Right renal pelvis (tissue), 4 donors: ENCODE results near the gene STKLD1. TPM values are rescaled to one million over a fixed set of nuclear protein-coding genes. Genes with fewer than 3 reads are reported as not detected.
"Not testable (repeated sequence)": the region's sequence is repeated elsewhere in the genome, so short reads cannot be mapped to it uniquely, and the experiment has no call there.

Experiments
- DNase-seq, 4 donors: peaks; one replicate each; pipeline ENCODE4 v3.0.0-alpha.2; 2013; ENCODE audit warnings: low read depth in 4 of 4, low spot score in 3 of 4, missing footprints in 1 of 4
- polyA plus RNA-seq, 4 donors: library from polyadenylated mRNA; unstranded; fragments of 120-200 nt; gene quantifications; one replicate each; pipeline ENCODE4 v1.2.1, GENCODE V29; 2013; ENCODE audit not compliant: insufficient read length in 4 of 4

Gene STKLD1
- polyA plus RNA-seq, 4 donors = 3.4 to 5.0 (median 4.3) TPM

- no peak for DNase-seq
These were observed 6.5 kb downstream of the STKLD1 start for GRCh38 chr9:133382507-133383141.

DNA sequence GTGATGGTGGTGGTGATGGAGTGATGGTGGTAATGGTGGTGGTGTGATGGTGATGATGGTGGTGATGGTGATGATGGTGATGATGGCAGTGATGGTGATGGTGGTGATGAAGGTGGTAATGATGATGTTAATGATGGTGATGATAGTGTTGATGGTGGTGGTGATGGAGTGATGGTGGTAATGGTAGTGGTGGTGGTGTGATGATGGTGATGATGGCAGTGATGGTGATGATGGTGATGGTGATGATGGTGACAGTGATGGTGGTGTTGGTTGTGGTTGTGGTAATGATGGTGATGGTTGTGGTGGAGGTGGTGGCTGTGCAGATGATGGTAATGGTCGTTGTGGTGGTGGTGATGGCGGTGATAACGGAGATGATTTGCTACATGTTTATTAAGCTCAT, 7.3 kb downstream of the STKLD1 start:
- no peak for DNase-seq

DNA sequence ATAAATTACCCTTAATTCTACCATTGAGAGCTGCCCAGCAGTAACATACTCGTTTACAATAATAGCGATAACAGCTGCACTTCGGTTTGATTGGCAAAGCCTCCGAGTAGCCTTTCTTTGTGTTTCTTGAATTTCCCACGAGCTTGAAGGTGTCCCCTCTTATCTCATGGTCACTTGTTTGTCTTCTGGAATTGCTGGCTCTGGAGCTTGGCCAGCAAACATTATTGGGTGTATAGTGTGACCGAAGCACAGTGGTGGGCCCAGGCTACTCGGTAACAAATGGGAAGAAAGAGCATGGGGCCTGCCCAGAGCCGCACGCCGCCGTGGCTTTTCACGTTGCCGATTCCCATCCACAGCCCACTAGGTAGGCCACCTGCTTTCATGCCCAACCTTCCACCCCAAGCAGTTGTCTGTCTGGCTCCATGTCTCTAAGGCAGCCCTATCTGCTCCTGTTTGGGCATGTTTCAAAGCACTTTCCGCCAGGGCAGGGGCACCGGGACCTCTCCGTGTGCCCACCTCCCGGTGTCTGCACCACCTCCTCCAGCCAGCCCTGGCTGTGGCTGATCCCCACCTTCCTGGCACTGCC, 8.7 kb downstream of the STKLD1 start:
- no peak for DNase-seq

DNA sequence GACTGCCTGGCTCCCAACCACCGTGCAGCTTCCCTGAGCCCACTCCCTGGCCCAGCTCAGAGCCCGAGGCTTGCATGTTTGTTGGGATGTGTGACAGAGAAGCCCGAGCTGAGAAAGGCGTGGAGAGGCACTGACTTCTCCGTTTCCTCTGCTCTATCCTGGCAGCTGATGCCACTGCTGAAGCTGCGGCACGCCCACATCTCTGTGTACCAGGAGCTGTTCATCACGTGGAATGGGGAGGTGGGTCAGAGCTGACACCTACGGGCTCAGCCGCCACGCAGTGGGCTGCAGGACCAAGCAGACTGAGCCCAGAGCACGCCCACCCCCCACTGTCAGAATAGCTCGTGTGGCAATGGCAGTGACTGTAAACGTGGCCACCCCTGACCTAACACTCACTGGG, 9.3 kb downstream of the STKLD1 start:
- no peak for DNase-seq

GRCh38 chr9:133386338-133386737, 10.2 kb downstream of the STKLD1 start:
- no peak for DNase-seq

GRCh38 chr9:133387680-133388079, 11.5 kb downstream of the STKLD1 start:
- no peak for DNase-seq

- DNase-seq = no peak
These were observed 12.9 kb downstream of the STKLD1 start for GRCh38 chr9:133389025-133389557.

DNA sequence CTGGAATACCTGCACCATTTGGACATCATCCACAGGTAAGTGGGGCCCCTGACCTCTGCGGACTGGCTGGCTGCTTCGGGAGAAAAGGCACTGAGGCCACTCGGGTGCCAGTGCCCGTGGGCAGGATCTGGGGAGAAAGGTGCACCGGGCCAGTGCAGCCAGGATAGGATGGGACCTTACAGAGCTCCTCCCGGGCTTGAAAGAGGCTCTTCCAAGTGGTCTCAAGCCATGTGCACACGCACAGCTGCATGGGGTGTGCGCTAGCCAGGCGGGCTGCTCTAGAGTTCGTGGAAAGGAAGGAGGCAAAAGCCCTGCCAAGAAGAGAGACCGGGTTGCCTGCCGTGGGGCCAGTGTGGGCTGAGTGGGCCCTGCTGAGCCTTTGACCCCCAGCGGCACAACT, 13.4 kb downstream of the STKLD1 start:
- DNase-seq = no peak

- DNase-seq = no peak
These were observed 14.5 kb downstream of the STKLD1 start for GRCh38 chr9:133390713-133391112.

GRCh38 chr9:133391449-133391848, 15.3 kb downstream of the STKLD1 start:
- DNase-seq = not testable (repeated sequence)

- DNase-seq = not testable (repeated sequence)
These were observed 16.1 kb downstream of the STKLD1 start for GRCh38 chr9:133392308-133392707.

- DNase-seq = no peak
These were observed 17.2 kb downstream of the STKLD1 start for GRCh38 chr9:133393399-133393798.

- no peak for DNase-seq
These were observed 18.6 kb downstream of the STKLD1 start for GRCh38 chr9:133394687-133395271.

- no peak for DNase-seq
These were observed 20.8 kb downstream of the STKLD1 start for GRCh38 chr9:133396952-133397351.

- no peak for DNase-seq
These were observed 21.2 kb downstream of the STKLD1 start for GRCh38 chr9:133397370-133397769.

GRCh38 chr9:133397895-133398294, 21.7 kb downstream of the STKLD1 start:
- no peak for DNase-seq

- DNase-seq = no peak
These were observed 24.1 kb downstream of the STKLD1 start for GRCh38 chr9:133400292-133400691.

DNA sequence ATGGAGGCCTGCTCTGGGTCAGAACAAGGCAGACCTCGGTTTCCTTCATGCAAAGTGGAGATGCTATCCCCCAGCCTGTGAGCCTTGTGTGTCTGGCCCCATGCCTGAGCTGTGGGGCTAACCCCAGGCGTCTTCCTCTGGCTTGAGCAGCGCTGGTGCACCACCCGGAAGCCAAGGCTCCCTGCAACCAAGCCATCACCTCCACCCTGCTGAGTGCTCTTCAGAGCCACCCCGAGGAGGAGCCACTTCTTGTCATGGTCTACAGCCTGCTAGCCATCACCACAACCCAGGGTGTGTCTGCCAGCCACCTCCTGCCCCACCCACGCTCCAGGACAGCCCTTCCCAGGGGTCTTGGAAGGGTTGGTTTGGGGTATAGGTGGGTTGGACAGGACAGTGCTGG, 25.4 kb downstream of the STKLD1 start:
- no peak for DNase-seq

- DNase-seq = no peak
These were observed 26.5 kb downstream of the STKLD1 start for GRCh38 chr9:133402689-133403088.

- DNase-seq = no peak
These were observed 27.7 kb downstream of the STKLD1 start for GRCh38 chr9:133403766-133404453.

DNA sequence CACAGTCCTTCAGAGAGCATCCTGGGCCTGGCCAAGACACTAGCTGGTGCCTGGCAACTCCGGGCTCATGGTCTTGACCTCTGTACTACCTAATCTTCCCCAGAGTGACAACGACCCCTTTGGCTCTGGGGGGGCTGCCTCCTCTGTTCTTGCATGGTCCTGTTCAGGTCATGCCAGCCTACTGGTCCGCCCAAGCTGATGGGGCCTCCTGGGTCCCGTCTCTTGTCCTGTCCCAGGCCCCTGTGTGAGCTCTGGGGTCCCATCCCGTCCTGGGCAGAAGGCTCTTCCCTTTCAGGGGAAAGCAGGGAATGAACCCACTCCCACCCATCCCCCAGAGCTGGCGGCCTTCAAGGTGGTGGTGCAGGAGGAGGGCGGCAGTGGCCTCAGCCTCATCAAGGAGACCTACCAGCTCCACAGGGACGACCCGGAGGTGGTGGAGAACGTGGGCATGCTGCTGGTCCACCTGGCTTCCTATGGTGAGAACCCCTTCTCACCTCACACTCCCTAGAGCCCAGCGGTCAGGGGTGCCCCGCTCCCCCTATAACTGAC, 28.4 kb downstream of the STKLD1 start:
- no peak for DNase-seq
